Karpas-422 (cell line): ENCODE data around the gene PNPLA7. TPM values are rescaled to one million over a fixed set of nuclear protein-coding genes. Genes with fewer than 3 reads are reported as not detected.
"Not testable (repeated sequence)": the region's sequence is repeated elsewhere in the genome, so short reads cannot be mapped to it uniquely, and the experiment has no call there.

ENCODE experiments used
- DNase-seq: peaks from one replicate; pipeline ENCODE4 v3.0.0-alpha.2; 2015
- H2AFZ ChIP-seq: fragments of 200-600 bp; sonication (generic); 2 replicates; pipeline ENCODE4 v1.6.1; 2014; ENCODE audit warnings: antibody characterized with exemption, low read length, mixed read lengths
- H3K27ac ChIP-seq: fragments of 200-600 bp; sonication (generic); 2 replicates; pipeline ENCODE4 v1.5.1; 2014; ENCODE audit warnings: mild to moderate bottlenecking, low read length, moderate library complexity
- H3K27me3 ChIP-seq: fragments of 200-600 bp; sonication (generic); 2 replicates; pipeline ENCODE4 v1.6.1; 2014; ENCODE audit warnings: low read length, mixed read lengths
- H3K36me3 ChIP-seq: fragments of 200-600 bp; sonication (generic); 2 replicates; pipeline ENCODE4 v1.6.1; 2014; ENCODE audit warnings: low read length, mixed read lengths; ENCODE audit not compliant: insufficient read depth
- H3K4me1 ChIP-seq: fragments of 200-600 bp; sonication (generic); 2 replicates; pipeline ENCODE4 v1.6.1; 2014; ENCODE audit warnings: mild to moderate bottlenecking, low read length, mixed read lengths
- H3K4me2 ChIP-seq: fragments of 200-600 bp; sonication (generic); 2 replicates; pipeline ENCODE4 v1.6.1; 2014; ENCODE audit warnings: low read length, low read depth, mild to moderate bottlenecking; ENCODE audit not compliant: poor library complexity, severe bottlenecking
- H3K4me3 ChIP-seq: fragments of 200-600 bp; sonication (generic); 2 replicates; pipeline ENCODE4 v1.5.1; 2014; ENCODE audit warnings: mild to moderate bottlenecking, antibody characterized with exemption, low read length, mixed read lengths
- H3K79me2 ChIP-seq: fragments of 200-600 bp; sonication (generic); 2 replicates; pipeline ENCODE4 v1.6.1; 2014; ENCODE audit warnings: mild to moderate bottlenecking, low read length, mixed read lengths
- H3K9ac ChIP-seq: fragments of 200-600 bp; sonication (generic); 2 replicates; pipeline ENCODE4 v1.6.0; 2014; ENCODE audit warnings: low read length
- H3K9me2 ChIP-seq: fragments of 200-600 bp; sonication (generic), shearing (Covaris generic); replicated peaks from 2 replicates; pipeline ENCODE4 v1.6.0; 2014; ENCODE audit warnings: mild to moderate bottlenecking, low read length, moderate library complexity; ENCODE audit not compliant: insufficient read depth
- H3K9me3 ChIP-seq: fragments of 300-700, 200-600 bp; sonication (generic); 2 replicates; pipeline ENCODE4 v1.6.1; 2014; ENCODE audit warnings: low read length, mixed read lengths
- H4K20me1 ChIP-seq: fragments of 200-600 bp; sonication (generic); 2 replicates; pipeline ENCODE4 v1.6.1; 2014; ENCODE audit warnings: mild to moderate bottlenecking, antibody characterized with exemption, low read length, low read depth; ENCODE audit not compliant: insufficient read depth
- total RNA-seq: library from RNA; depleted of rRNA; stranded (reverse); fragments of >200 nt; shearing (Covaris generic); gene quantifications from 2 replicates; pipeline ENCODE4 v1.2.3, GENCODE V29; 2014; ENCODE audit warnings: low replicate concordance

PNPLA7 gene
- total RNA-seq, 1 experiment from 2014 or later = 1.8 TPM

GRCh38 chr9:137511126-137511525 is 39.1 kb downstream of the PNPLA7 start:
- H4K20me1 ChIP-seq, H2AFZ ChIP-seq: not testable (repeated sequence)

GRCh38 chr9:137509198-137509597 is 41.0 kb downstream of the PNPLA7 start:
- H3K79me2 ChIP-seq = no peaks in the 10 kb centered on the region
- no peak overlapping the region for H3K9ac ChIP-seq
- no peaks in the 10 kb centered on the region for H3K9me3 ChIP-seq
- H3K27ac ChIP-seq = no peak overlapping the region
- no peaks in the 10 kb centered on the region for H3K4me1 ChIP-seq
- no peaks in the 10 kb centered on the region for H4K20me1 ChIP-seq
- H2AFZ ChIP-seq = no peak overlapping the region
- no peaks in the 10 kb centered on the region for H3K27me3 ChIP-seq
- DNase-seq = no peak
- no peak overlapping the region for H3K4me2 ChIP-seq
- no peaks in the 10 kb centered on the region for H3K9me2 ChIP-seq
- no peaks in the 10 kb centered on the region for H3K36me3 ChIP-seq
- no peak overlapping the region for H3K4me3 ChIP-seq

More at GRCh38 chr9:137511126-137511525, 39.1 kb downstream of the PNPLA7 start:
- H3K4me2 ChIP-seq, H3K9me3 ChIP-seq, H3K9ac ChIP-seq, H3K27ac ChIP-seq, DNase-seq, H3K27me3 ChIP-seq, H3K36me3 ChIP-seq, H3K79me2 ChIP-seq, H3K9me2 ChIP-seq, H3K4me3 ChIP-seq, H3K4me1 ChIP-seq: not testable (repeated sequence)

GRCh38 chr9:137506702-137507171 is 43.5 kb downstream of the PNPLA7 start:
- no peaks in the 10 kb centered on the region for H3K36me3 ChIP-seq
- no peaks in the 10 kb centered on the region for H3K79me2 ChIP-seq
- H3K9me2 ChIP-seq = no peaks in the 10 kb centered on the region
- H3K27me3 ChIP-seq = no peaks in the 10 kb centered on the region
- no peak overlapping the region for H3K27ac ChIP-seq
- no peak overlapping the region for H3K4me3 ChIP-seq
- DNase-seq = no peak
- no peaks in the 10 kb centered on the region for H3K4me1 ChIP-seq
- no peaks in the 10 kb centered on the region for H4K20me1 ChIP-seq
- H3K9me3 ChIP-seq = no peaks in the 10 kb centered on the region
- no peak overlapping the region for H3K9ac ChIP-seq
- H3K4me2 ChIP-seq = no peak overlapping the region
- no peak overlapping the region for H2AFZ ChIP-seq

- Histone ChIP-seq H3K4me3 (no peak overlapping the region), H2AFZ (no peak overlapping the region), H3K79me2 (no peaks in the 10 kb centered on the region), H3K9me2 (no peaks in the 10 kb centered on the region), H3K36me3 (no peaks in the 10 kb centered on the region), H3K4me2 (no peak overlapping the region), H3K9ac (no peak overlapping the region), H3K9me3 (no peaks in the 10 kb centered on the region), H3K27ac (no peak overlapping the region), H3K27me3 (no peaks in the 10 kb centered on the region), H3K4me1 (no peaks in the 10 kb centered on the region), H4K20me1 (no peaks in the 10 kb centered on the region)
- DNase-seq = no peak
Measured at GRCh38 chr9:137506274-137506673, 43.9 kb downstream of the PNPLA7 start.

GRCh38 chr9:137505421-137506140 is 44.6 kb downstream of the PNPLA7 start:
- no peak for DNase-seq

GRCh38 chr9:137504432-137504777 is 45.8 kb downstream of the PNPLA7 start:
- Histone ChIP-seq H3K4me1 (no peaks in the 10 kb centered on the region), H3K9ac (no peak overlapping the region), H3K9me2 (no peaks in the 10 kb centered on the region), H3K9me3 (no peaks in the 10 kb centered on the region), H3K4me3 (no peak overlapping the region), H3K27me3 (no peaks in the 10 kb centered on the region), H2AFZ (no peak overlapping the region), H3K4me2 (no peak overlapping the region), H3K27ac (no peak overlapping the region), H3K79me2 (no peaks in the 10 kb centered on the region), H3K36me3 (no peaks in the 10 kb centered on the region), H4K20me1 (no peaks in the 10 kb centered on the region)
- DNase-seq = no peak

More at GRCh38 chr9:137505421-137506140, 44.6 kb downstream of the PNPLA7 start:
- Histone ChIP-seq H3K4me3 (no peak overlapping the region), H3K4me1 (no peaks in the 10 kb centered on the region), H2AFZ (no peak overlapping the region), H3K36me3 (no peaks in the 10 kb centered on the region), H4K20me1 (no peaks in the 10 kb centered on the region), H3K4me2 (no peak overlapping the region), H3K9me2 (no peaks in the 10 kb centered on the region), H3K9ac (no peak overlapping the region), H3K27ac (no peak overlapping the region), H3K79me2 (no peaks in the 10 kb centered on the region), H3K9me3 (no peaks in the 10 kb centered on the region), H3K27me3 (no peaks in the 10 kb centered on the region)

GRCh38 chr9:137502008-137502911 is 47.9 kb downstream of the PNPLA7 start:
- no peak overlapping the region for H3K9ac ChIP-seq
- no peaks in the 10 kb centered on the region for H4K20me1 ChIP-seq
- no peaks in the 10 kb centered on the region for H3K9me3 ChIP-seq
- H3K4me3 ChIP-seq = no peak overlapping the region
- H3K27ac ChIP-seq = no peak overlapping the region
- H3K4me2 ChIP-seq = no peak overlapping the region
- no peak overlapping the region for H2AFZ ChIP-seq
- H3K4me1 ChIP-seq = no peaks in the 10 kb centered on the region
- H3K9me2 ChIP-seq = no peaks in the 10 kb centered on the region
- H3K27me3 ChIP-seq = no peaks in the 10 kb centered on the region
- no peaks in the 10 kb centered on the region for H3K79me2 ChIP-seq
- no peak for DNase-seq
- no peaks in the 10 kb centered on the region for H3K36me3 ChIP-seq

GRCh38 chr9:137501457-137501856 is 48.7 kb downstream of the PNPLA7 start:
- no peaks in the 10 kb centered on the region for H3K9me2 ChIP-seq
- no peak overlapping the region for H2AFZ ChIP-seq
- H3K4me1 ChIP-seq = no peaks in the 10 kb centered on the region
- H3K9me3 ChIP-seq = no peaks in the 10 kb centered on the region
- no peak overlapping the region for H3K9ac ChIP-seq
- H3K36me3 ChIP-seq = no peaks in the 10 kb centered on the region
- no peak overlapping the region for H3K27ac ChIP-seq
- H3K79me2 ChIP-seq = no peaks in the 10 kb centered on the region
- no peaks in the 10 kb centered on the region for H4K20me1 ChIP-seq
- no peak overlapping the region for H3K4me2 ChIP-seq
- no peak overlapping the region for H3K4me3 ChIP-seq
- no peaks in the 10 kb centered on the region for H3K27me3 ChIP-seq
- no peak for DNase-seq
